Activated naive CD4-positive, alpha-beta T cell treated with anti-CD3 and anti-CD28 coated beads for 36 hours (primary cell): ENCODE measurements around the gene VPS35. TPM values are rescaled to one million over a fixed set of nuclear protein-coding genes. Genes with fewer than 3 reads are reported as not detected.
A peak's percentile ranks its signal among the peaks of the same experiment; 100 is the strongest.

Experiments used
- CTCF ChIA-PET: fragments of 350-600 bp; sonication (Branson Sonifier 250); formaldehyde crosslinking; loops from one replicate; lab custom pipeline; 2021; ENCODE audit warnings: antibody characterized with exemption; lab: Charles Lee
- DNase-seq: peaks from one replicate; pipeline ENCODE4 v3.0.0-alpha.2; 2020
- H3K27ac Mint-ChIP-seq: one replicate; pipeline ENCODE4 v1.8.0; 2021; ENCODE audit warnings: mild to moderate bottlenecking, mixed read lengths
- H3K27me3 Mint-ChIP-seq: one replicate; pipeline ENCODE4 v1.8.0; 2021; ENCODE audit warnings: low read depth, mixed read lengths
- H3K36me3 Mint-ChIP-seq: one replicate; pipeline ENCODE4 v1.8.0; 2021; ENCODE audit warnings: low read depth, mixed read lengths
- H3K4me1 Mint-ChIP-seq: one replicate; pipeline ENCODE4 v1.8.0; 2021; ENCODE audit warnings: low read depth, mixed read lengths
- H3K4me3 Mint-ChIP-seq: one replicate; pipeline ENCODE4 v1.8.0; 2021; ENCODE audit warnings: mild to moderate bottlenecking, moderate library complexity, mixed read lengths
- H3K9me3 Mint-ChIP-seq: one replicate; pipeline ENCODE4 v1.8.0; 2021; ENCODE audit warnings: mixed read lengths
- intact Hi-C: fragments of 100-400 bp; cut with micrococcal nuclease; formaldehyde crosslinking; loops from one replicate; pipeline ENCODE4 v1.15.1; 2023
- total RNA-seq, 2 experiments: library from RNA; stranded (reverse); gene quantifications; one replicate each; pipeline ENCODE4 v1.2.3, GENCODE V29; 2021

VPS35 gene
- total RNA-seq, 2 experiments from 2014 or later = 83.2 to 93.0 TPM

DNA sequence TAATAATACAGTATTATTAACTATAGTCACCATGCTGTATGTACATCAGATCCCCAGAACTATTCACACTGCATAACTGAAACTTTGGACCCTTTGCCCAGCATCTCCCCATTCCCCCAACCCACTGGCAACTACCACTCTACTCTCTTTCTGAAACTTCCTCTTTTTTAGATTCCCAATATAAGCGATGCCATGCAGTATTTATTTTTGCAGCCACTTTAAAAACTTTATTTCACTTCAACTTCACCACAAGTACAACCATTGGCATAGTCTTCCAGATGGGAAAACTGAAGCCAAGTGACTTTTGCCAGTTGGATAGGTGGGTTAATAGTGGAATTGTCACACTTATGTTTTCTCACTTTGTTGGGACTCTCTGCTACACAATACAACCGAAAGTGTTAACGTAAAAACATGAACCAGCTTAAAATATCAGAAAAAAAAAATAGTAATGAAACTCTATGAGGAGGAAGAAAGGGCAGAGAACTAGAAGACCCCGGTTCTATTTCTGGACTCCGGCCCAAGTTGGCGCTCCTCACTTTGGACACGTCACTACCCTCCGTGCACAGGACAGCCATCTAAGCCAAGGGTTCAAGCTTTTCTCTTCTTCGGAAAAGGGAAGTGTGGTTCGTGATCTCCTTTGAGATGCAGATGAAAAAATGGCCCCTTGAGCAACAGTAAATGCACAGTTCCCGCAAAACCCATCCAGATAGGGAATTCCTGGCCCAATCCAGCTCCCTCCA, 68.5 kb downstream of the VPS35 start:
- Mint-ChIP-seq H3K4me3 (peak overlapping the region; percentile 94), H3K27me3 (peaks cover 10% of the 10 kb centered on the region), H3K36me3 (peaks cover 22% of the 10 kb centered on the region), H3K4me1 (peaks cover 14% of the 10 kb centered on the region), H3K27ac (no peak overlapping the region), H3K9me3 (no peaks in the 10 kb centered on the region)
- DNase-seq = peak; percentile 14
- intact Hi-C loops = loop anchor here (2.0 to 5.0 kb wide), 3 partner anchors 68 to 352 kb away; partner anchors contain the start of genes C16orf87, DNAJA2, ORC6 and VPS35
- CTCF ChIA-PET = interaction anchor here (0.6 to 1.3 kb wide), 4 partner anchors 12 to 667 kb away, joined by 3 read pairs; no protein-coding TSS in a partner anchor

GRCh38 chr16:46618516-46618915, 70.5 kb downstream of the VPS35 start:
- no peak overlapping the region for H3K27ac Mint-ChIP-seq
- no peak overlapping the region for H3K4me3 Mint-ChIP-seq
- DNase-seq = no peak
- peaks cover 10% of the 10 kb centered on the region for H3K27me3 Mint-ChIP-seq
- no peaks in the 10 kb centered on the region for H3K9me3 Mint-ChIP-seq
- H3K4me1 Mint-ChIP-seq = peaks cover 14% of the 10 kb centered on the region
- CTCF ChIA-PET = interaction anchor here (0.6 to 1.3 kb wide), 2 partner anchors 40 to 64 kb away, joined by 3 read pairs; no protein-coding TSS in a partner anchor
- intact Hi-C loops = no loop called here
- peaks cover 31% of the 10 kb centered on the region for H3K36me3 Mint-ChIP-seq

DNA sequence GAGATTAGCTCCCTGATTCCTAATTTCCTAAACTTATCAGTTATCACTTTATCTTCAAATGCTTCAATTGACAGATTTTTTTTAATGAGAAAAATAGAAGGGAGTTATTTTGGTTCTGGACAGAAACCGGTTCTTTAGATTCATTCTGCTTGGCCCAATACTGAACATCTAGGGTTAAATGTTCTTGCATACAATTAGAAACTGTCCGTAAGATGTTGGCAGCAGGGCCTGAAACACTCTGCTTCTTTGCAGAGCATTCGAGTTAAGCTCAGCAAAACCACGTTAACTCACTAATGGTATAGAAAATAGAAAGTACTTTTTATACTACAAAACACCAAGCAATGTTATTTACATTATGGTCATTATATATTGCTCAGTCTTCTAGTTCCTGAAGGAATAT, 75.0 kb downstream of the VPS35 start:
- H3K36me3 Mint-ChIP-seq = peaks cover 30% of the 10 kb centered on the region
- no peak overlapping the region for H3K4me3 Mint-ChIP-seq
- intact Hi-C loops = no loop called here
- H3K27ac Mint-ChIP-seq = no peak overlapping the region
- CTCF ChIA-PET = interaction anchor here (0.6 to 0.7 kb wide), 2 partner anchors 46 to 64 kb away, joined by 3 to 4 read pairs; no protein-coding TSS in a partner anchor
- H3K27me3 Mint-ChIP-seq = no peaks in the 10 kb centered on the region
- no peaks in the 10 kb centered on the region for H3K9me3 Mint-ChIP-seq
- H3K4me1 Mint-ChIP-seq = no peaks in the 10 kb centered on the region
- DNase-seq = no peak

GRCh38 chr16:46613352-46613751, 75.6 kb downstream of the VPS35 start:
- H3K4me1 Mint-ChIP-seq = no peaks in the 10 kb centered on the region
- no peaks in the 10 kb centered on the region for H3K27me3 Mint-ChIP-seq
- no peak overlapping the region for H3K27ac Mint-ChIP-seq
- peaks cover 30% of the 10 kb centered on the region for H3K36me3 Mint-ChIP-seq
- intact Hi-C loops = no loop called here
- no peaks in the 10 kb centered on the region for H3K9me3 Mint-ChIP-seq
- DNase-seq = no peak
- CTCF ChIA-PET = interaction anchor here (0.6 to 0.7 kb wide), 2 partner anchors 47 to 64 kb away, joined by 3 to 4 read pairs; no protein-coding TSS in a partner anchor
- H3K4me3 Mint-ChIP-seq = no peak overlapping the region

DNA sequence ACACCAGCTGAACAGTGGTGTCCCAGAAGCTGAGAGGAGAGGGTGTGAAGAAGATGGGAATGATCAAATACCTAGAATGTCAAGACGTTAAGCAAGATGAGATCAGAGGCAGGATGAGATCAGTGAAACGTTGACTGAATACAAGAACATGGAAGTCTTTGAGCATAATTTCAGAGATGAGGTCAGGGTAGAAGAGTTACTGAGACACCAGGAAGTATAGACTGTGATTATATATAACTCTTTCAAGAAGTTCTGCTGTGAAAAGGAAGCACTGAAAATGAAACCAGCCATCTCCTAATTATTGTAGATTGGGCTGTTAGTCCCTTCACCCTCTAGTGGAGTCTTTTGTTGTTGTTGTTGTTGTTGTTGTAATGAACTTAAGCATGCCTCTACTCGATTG, 76.9 kb downstream of the VPS35 start:
- Mint-ChIP-seq H3K27me3 (no peaks in the 10 kb centered on the region), H3K4me1 (no peaks in the 10 kb centered on the region), H3K36me3 (peaks cover 31% of the 10 kb centered on the region), H3K27ac (no peak overlapping the region), H3K4me3 (no peak overlapping the region), H3K9me3 (no peaks in the 10 kb centered on the region)
- CTCF ChIA-PET = no interaction called here
- intact Hi-C loops = no loop called here
- DNase-seq = no peak

DNA sequence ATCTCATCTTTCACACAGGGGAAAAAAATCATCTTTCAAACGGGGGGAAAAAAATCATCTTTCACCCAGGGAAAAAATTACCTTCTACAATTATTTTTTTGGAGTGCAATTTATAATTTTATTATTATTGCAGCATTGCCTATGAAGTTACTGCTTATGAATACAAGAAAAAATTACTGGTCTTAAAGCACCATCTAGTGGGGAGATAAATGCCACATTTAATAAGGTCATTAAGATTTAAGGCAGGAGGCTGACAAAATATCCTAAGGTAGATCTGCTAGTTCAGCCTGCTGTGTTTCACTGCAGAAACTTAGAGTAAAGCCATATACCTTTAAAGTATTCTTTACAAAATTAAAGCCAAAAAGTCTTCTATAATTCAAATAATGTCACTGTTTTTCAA, 81.4 kb downstream of the VPS35 start:
- no peaks in the 10 kb centered on the region for H3K27me3 Mint-ChIP-seq
- no peak for DNase-seq
- CTCF ChIA-PET = interaction anchor here (1.4 to 1.7 kb wide), 2 partner anchors 45 to 53 kb away, joined by 5 to 8 read pairs; no protein-coding TSS in a partner anchor
- H3K27ac Mint-ChIP-seq = no peak overlapping the region
- H3K36me3 Mint-ChIP-seq = peaks cover 28% of the 10 kb centered on the region
- H3K4me3 Mint-ChIP-seq = no peak overlapping the region
- intact Hi-C loops = loop anchor here (10.0 kb wide), 1 partner anchor 53 kb away; no protein-coding TSS in a partner anchor
- no peaks in the 10 kb centered on the region for H3K4me1 Mint-ChIP-seq
- H3K9me3 Mint-ChIP-seq = no peaks in the 10 kb centered on the region

- Mint-ChIP-seq H3K9me3 (no peaks in the 10 kb centered on the region), H3K36me3 (peaks cover 33% of the 10 kb centered on the region), H3K27me3 (no peaks in the 10 kb centered on the region), H3K27ac (no peak overlapping the region), H3K4me1 (no peaks in the 10 kb centered on the region), H3K4me3 (no peak overlapping the region)
- CTCF ChIA-PET = interaction anchor here (0.6 to 1.6 kb wide), 6 partner anchors 51 to 302 kb away, joined by 3 to 15 read pairs (median 4); no protein-coding TSS in a partner anchor
- no peak for DNase-seq
- intact Hi-C loops = loop anchor here (10.0 kb wide), 1 partner anchor 51 kb away; no protein-coding TSS in a partner anchor
Observed at GRCh38 chr16:46606231-46606630, 82.7 kb downstream of the VPS35 start.

Other genes starting within 250 kb of the VPS35 start
- gene SHCBP1, start 67.8 kb downstream of the VPS35 start, total RNA-seq = 10 to 100 TPM; 41.8 to 45.0 TPM
- 10 to 100 TPM; 57.7 to 61.9 TPM for gene ORC6, start 481 bp upstream of the VPS35 start, total RNA-seq
- under 1 TPM; 0.05 to 0.17 TPM for gene MYLK3, start 59.2 kb upstream of the VPS35 start, total RNA-seq
- 10 to 100 TPM; 13.4 to 13.5 TPM for gene C16orf87, start 142.0 kb upstream of the VPS35 start, total RNA-seq
- 10 to 100 TPM; 15.5 to 18.6 TPM for gene GPT2, start 195.2 kb upstream of the VPS35 start, total RNA-seq